KMS-11 (cell line): ENCODE results near the gene FBXO10.

Source experiments
- H2AFZ ChIP-seq: fragments of 200-600 bp; sonication (generic); 2 replicates; pipeline ENCODE4 v1.6.1; 2016; ENCODE audit warnings: antibody characterized with exemption, mixed run types, low read depth
- H3K27ac ChIP-seq: fragments of 200-600 bp; sonication (generic); 2 replicates; pipeline ENCODE4 v1.6.1; 2016; ENCODE audit warnings: mild to moderate bottlenecking, mixed run types
- H3K27me3 ChIP-seq: fragments of 200-600 bp; sonication (generic); 2 replicates; pipeline ENCODE4 v1.6.1; 2017; ENCODE audit warnings: mild to moderate bottlenecking, low read depth, mixed run types, moderate library complexity; ENCODE audit not compliant: insufficient read depth
- H3K36me3 ChIP-seq: fragments of 200-600 bp; sonication (generic); 2 replicates; pipeline ENCODE4 v1.6.1; 2017; ENCODE audit warnings: mild to moderate bottlenecking, mixed run types; ENCODE audit not compliant: insufficient read depth
- H3K4me1 ChIP-seq: fragments of 200-600 bp; sonication (generic); 2 replicates; pipeline ENCODE4 v1.6.1; 2016; ENCODE audit warnings: mild to moderate bottlenecking, low read depth, mixed run types; ENCODE audit not compliant: poor library complexity, severe bottlenecking
- H3K4me2 ChIP-seq: fragments of 200-600 bp; sonication (generic); 2 replicates; pipeline ENCODE4 v1.7.0; 2016; ENCODE audit warnings: mild to moderate bottlenecking, mixed run types
- H3K4me3 ChIP-seq: fragments of 200-600 bp; sonication (generic); IDR thresholded peaks from 2 replicates; pipeline ENCODE4 v1.6.1; 2017; ENCODE audit warnings: low read depth, low read length, mixed read lengths; ENCODE audit not compliant: insufficient read depth
- H3K79me2 ChIP-seq: fragments of 200-600 bp; sonication (generic); 2 replicates; pipeline ENCODE4 v1.6.1; 2016; ENCODE audit warnings: low read depth, mixed run types; ENCODE audit not compliant: insufficient read depth
- H3K9ac ChIP-seq: fragments of 200-600 bp; sonication (generic); 2 replicates; pipeline ENCODE4 v1.6.1; 2016; ENCODE audit warnings: mild to moderate bottlenecking, mixed run types
- H4K20me1 ChIP-seq: fragments of 200-600 bp; sonication (generic); 2 replicates; pipeline ENCODE4 v1.6.1; 2016; ENCODE audit warnings: mild to moderate bottlenecking, mixed run types; ENCODE audit not compliant: insufficient read depth
- TF ChIP-seq, protein P1 (sequence below): fragments of 200-600 bp; sonication (generic); conservative IDR thresholded peaks from 2 replicates; pipeline ENCODE4 v1.6.1; 2017; ENCODE audit warnings: low read depth, mild to moderate bottlenecking, antibody characterized with exemption, low read length, moderate library complexity, mixed read lengths

Gene FBXO10

GRCh38 chr9:37465249-37466036 is 110.7 kb downstream of the FBXO10 start, which contains the start of gene ZBTB5:
Gene ZBTB5, minus strand, starts transcription at chr9:37465450. Its CDS starts 22,899 bp downstream, at chr9:37442551.
- Histone ChIP-seq H3K4me2 (peak within 1 kb of the TSS; percentile 72), H3K4me3 (peak within 1 kb of the TSS; percentile 47), H3K4me1 (peaks cover 15% of the 10 kb centered on the region), H3K79me2 (peaks cover 36% of the 10 kb centered on the region; the same call in 1 of the 2 replicates), H3K27me3 (no peaks in the 10 kb centered on the region), H3K9ac (peak within 1 kb of the TSS; percentile 89), H3K27ac (peak within 1 kb of the TSS; percentile 93), H4K20me1 (no peaks in the 10 kb centered on the region), H3K36me3 (no peaks in the 10 kb centered on the region), H2AFZ (peak within 1 kb of the TSS; percentile 98)
- TF ChIP-seq, protein P1, sequence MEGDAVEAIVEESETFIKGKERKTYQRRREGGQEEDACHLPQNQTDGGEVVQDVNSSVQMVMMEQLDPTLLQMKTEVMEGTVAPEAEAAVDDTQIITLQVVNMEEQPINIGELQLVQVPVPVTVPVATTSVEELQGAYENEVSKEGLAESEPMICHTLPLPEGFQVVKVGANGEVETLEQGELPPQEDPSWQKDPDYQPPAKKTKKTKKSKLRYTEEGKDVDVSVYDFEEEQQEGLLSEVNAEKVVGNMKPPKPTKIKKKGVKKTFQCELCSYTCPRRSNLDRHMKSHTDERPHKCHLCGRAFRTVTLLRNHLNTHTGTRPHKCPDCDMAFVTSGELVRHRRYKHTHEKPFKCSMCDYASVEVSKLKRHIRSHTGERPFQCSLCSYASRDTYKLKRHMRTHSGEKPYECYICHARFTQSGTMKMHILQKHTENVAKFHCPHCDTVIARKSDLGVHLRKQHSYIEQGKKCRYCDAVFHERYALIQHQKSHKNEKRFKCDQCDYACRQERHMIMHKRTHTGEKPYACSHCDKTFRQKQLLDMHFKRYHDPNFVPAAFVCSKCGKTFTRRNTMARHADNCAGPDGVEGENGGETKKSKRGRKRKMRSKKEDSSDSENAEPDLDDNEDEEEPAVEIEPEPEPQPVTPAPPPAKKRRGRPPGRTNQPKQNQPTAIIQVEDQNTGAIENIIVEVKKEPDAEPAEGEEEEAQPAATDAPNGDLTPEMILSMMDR, result no peak

- H3K4me2 ChIP-seq, result peak overlapping the region; percentile 72
- H3K79me2 ChIP-seq, result peaks cover 41% of the 10 kb centered on the region; the same call in 1 of the 2 replicates
- TF ChIP-seq, protein P1, result no peak
Observed at GRCh38 chr9:37464426-37465248, 111.5 kb downstream of the FBXO10 start.

GRCh38 chr9:37464006-37464405 is 112.2 kb downstream of the FBXO10 start:
- H3K27me3 ChIP-seq, result no peaks in the 10 kb centered on the region

More at GRCh38 chr9:37464426-37465248, 111.5 kb downstream of the FBXO10 start:
- H3K27ac ChIP-seq, result peak overlapping the region; percentile 93
- H4K20me1 ChIP-seq, result no peaks in the 10 kb centered on the region
- peak overlapping the region; percentile 81 for H2AFZ ChIP-seq
- H3K27me3 ChIP-seq, result no peaks in the 10 kb centered on the region
- H3K9ac ChIP-seq, result peak overlapping the region; percentile 88
- H3K36me3 ChIP-seq, result no peaks in the 10 kb centered on the region
- H3K4me3 ChIP-seq, result peak overlapping the region; percentile 47
- peaks cover 15% of the 10 kb centered on the region for H3K4me1 ChIP-seq

More at GRCh38 chr9:37464006-37464405, 112.2 kb downstream of the FBXO10 start:
- Histone ChIP-seq H4K20me1 (no peaks in the 10 kb centered on the region), H3K27ac (peak overlapping the region; percentile 93; the same call in 1 of the 2 replicates), H3K36me3 (no peaks in the 10 kb centered on the region), H3K4me2 (peak overlapping the region; percentile 72), H3K79me2 (peaks cover 41% of the 10 kb centered on the region; the same call in 1 of the 2 replicates), H3K4me1 (peaks cover 15% of the 10 kb centered on the region), H3K9ac (peak overlapping the region; percentile 88; the same call in 1 of the 2 replicates), H2AFZ (no peak overlapping the region), H3K4me3 (peak overlapping the region; percentile 47)
- TF ChIP-seq, protein P1, result no peak
